GM21825 (cell line): ENCODE data around the gene ZNF775.
"Not testable (repeated sequence)": the region's sequence is repeated elsewhere in the genome, so short reads cannot be mapped to it uniquely, and the experiment has no call there.

Experiments used
- ATAC-seq: cut with Tn5 transposase; IDR thresholded peaks from one replicate; pipeline ENCODE4 v1.9.1; 2021; ENCODE audit warnings: mild to moderate bottlenecking, moderate library complexity; ENCODE audit not compliant: unreplicated experiment

Gene ZNF775

DNA sequence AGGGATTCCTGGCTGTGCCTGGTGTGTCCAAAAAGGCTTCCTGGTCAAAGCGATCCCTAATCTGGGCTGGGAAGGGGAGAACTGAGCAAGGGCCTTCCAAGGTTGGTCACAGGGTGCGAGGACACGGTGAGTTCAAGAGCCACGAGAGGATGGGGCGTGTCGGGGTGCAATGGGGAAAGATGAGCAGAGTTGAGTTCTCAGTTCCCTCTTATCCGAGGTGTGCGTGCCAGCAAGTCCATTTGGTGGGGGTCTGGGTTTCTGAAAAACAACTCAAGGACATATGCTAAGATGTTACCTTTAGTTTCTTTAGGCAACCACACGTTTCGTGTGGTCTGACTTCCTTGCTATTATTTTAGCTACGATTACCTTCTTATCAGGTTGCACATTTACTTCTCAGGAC is 1.3 kb downstream of the ZNF775 start:
- no peak for ATAC-seq

DNA sequence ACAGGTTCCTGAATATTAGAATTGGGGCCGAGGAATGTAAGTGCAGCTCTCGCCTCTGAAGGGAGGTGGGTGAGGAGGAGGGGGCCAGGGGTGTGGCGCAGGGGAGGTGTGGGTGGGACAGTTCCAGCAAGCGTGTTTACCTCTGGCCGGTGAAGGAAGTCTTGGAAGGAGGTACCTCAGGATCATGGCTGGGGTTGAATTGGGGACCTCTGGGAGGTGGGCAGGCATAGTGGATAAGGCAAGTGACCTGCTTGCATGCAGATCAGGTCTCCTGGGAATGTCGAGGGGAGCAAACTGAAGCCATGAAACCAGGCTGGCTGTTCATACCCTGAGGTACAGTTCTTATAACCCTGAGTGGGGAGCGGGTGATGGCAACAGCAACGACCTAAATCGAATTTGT is 2.0 kb downstream of the ZNF775 start:
- no peak for ATAC-seq

DNA sequence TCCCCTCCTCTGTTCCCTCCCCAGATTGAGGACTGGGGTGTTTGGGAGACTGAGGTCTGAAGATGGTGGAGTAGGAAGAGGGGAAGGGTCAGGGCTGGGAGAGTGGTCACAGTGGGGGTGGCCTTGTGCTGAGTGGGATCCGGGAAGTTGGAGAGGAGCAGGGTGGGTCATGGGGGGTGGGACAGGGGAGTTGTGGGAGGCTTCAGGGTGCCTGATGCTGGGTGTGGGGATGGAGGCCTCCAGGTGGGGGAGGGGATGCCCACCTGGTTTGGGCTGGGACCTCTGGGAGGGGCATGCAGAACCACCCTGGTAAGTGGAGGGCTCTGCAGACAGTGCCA is 2.6 kb downstream of the ZNF775 start:
- no peak for ATAC-seq

DNA sequence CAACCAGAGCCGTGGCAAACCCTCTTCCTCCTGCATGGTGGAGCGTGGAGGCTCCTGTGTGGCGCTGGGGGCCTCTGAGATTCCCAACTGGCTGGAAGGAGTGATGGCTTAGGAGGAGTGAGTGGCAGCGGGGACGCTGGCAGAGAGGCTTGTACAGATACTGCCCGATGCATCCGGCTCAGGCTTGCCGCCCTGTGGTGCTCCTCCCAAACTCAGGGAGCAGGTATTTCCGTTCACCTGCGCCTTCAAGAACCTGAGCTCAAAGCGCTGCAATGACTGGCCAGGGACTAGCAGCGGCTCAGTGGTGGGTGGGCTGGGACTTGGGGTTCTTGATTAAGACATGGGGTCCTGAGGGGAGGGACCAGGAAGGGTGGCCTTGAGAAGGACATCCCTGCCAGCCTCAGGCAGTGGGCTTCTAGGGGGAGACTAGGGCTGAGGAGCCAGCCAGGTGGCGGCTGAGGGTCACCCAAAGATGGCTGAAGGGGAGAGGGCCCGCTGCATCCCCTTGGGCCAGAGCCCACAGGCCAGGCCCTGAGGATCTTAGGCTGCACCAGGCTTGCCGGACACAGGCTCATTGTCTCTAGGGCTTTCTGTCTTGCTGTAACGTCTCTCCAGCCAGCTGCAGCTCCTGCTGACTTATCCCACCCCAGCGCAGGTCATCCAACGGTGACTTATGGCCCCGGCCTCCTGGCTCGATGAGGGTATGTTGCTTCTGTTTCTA is 3.2 kb downstream of the ZNF775 start:
- no peak for ATAC-seq

DNA sequence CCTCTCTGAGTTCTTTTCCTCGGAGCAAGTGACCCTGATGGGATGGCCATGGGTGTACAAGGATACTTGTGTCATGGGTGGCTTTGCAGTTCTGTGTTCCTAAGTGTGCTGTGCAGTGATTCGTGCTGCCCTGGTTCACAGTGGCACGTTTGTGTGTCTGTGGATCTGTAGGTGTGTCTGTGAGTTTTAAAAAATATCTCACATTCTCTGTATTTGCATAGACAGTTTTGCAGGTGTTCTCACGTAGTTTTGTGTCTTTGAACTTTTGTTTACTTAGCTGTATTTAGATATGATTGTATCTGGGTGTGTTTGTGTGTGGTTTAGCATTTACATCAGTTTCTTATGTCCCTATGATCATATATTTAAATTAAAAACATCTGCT is 3.7 kb downstream of the ZNF775 start:
- no peak for ATAC-seq

DNA sequence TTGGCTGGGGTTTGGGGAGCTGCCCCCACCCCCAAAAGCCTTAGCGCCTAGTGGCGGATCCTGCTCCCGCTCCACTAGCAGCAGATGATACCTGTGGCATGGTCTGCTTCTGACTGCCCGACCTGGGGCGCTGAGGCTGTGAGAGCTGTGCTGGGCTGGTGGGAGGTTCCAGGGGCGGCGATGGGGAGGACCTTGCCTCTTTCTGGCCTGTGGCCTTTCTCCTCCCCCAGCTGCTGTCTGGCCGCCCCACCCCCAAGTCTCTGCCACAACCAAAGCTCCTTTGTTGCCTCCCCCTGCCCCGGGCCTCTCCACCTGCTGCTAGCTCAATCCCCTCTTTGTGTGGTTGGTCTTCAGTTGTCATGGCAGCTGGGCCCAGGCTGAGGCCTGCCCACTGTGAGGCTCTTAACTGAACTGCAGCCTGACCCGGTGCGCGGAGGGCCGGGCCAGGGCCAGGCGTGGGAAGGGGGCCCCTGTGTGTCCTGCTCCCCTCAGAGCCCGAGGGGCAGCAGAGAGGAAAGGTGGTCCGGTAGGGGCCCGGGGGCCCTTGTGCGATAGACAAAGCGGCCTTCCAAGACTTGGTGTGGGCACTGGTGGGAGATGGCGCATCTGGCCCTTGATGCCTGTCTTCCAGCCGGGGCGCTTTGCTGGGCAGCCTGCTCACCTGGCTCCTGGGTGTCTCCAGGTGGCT is 4.7 kb downstream of the ZNF775 start:
- ATAC-seq: no peak

DNA sequence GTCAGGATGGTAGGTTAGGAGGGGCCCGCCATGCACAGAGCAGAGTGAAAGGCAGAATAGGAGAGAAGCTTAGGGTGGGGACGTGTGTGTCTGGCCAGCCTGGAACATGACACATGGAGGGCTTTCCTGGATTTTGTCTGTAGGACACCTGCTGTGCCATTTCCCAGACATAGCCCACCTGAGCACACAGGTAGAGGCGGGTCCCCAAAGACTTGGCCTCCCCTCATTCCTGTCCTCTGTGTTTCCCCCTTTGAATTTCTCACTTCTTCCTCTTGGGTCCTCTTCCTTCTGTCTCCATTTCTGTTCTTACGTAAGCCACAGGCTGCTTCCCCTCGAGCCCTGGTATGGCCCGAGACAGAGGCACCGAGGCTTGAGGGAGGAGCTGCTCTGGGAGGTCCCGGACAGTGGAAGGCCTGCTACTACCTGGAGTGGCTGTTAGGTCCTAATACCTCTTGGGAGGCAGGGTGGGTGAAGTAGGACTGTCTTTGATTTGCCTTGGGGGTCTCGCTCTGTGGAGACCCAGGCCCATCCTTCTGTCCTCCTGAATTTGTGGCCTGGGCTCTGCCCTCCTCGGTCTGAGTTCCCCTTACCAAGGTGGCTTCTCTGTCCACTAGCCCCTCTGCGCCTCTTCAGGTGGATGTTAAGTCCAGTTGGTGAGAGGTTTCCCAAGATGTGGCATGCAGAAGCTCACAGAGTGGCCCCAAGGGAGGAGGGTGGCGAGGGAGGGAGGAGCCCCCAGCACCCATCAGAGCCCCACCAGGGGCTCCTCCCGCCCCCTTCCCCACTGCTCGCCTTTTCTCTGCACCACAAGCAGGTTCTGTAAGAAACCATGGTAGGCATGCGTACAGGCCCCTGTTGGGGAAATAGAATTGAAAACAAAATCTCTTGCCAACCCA is 5.5 kb downstream of the ZNF775 start:
- ATAC-seq: no peak

DNA sequence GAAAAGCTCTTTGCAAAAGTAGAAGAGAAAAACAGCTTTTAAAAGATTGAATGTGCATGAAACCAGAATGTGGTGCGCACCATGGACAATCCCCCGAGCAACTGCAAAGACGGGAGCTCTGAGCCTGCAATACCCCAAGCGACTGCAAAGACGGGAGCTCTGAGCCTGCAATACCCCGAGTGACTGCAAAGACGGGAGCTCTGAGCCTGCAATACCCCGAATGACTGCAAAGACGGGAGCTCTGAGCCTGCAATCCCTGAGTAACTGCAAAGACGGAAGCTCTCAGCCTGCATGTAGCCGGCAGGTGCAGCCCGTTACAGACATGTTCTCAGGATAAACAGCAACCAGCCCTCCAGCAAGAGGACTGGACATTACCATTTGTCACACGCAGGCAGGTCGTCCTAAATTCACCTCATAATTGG is 6.2 kb downstream of the ZNF775 start:
- no peak for ATAC-seq

- not testable (repeated sequence) for ATAC-seq
Measured at GRCh38 chr7:150385884-150386283, 6.8 kb downstream of the ZNF775 start.

DNA sequence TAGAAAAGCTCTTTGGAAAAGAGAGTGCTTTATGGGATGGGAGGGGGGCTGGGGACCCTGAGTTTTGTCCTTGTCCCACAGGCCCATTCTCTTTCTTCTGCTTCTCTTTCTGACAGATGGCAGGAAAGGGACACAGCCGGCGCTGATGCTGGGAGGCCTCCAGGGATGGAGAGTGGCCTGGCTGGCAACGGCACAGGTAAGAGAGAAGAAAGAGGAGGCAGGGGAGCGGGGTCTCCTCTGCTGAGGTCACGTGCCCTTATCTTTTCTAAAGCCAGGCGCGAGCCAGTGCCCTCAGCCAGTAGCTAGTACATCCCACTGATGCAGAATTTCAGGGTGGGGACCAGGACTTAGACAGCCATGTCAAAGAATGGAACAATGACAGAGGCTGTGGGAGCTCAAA is 9.2 kb downstream of the ZNF775 start:
- no peak for ATAC-seq

DNA sequence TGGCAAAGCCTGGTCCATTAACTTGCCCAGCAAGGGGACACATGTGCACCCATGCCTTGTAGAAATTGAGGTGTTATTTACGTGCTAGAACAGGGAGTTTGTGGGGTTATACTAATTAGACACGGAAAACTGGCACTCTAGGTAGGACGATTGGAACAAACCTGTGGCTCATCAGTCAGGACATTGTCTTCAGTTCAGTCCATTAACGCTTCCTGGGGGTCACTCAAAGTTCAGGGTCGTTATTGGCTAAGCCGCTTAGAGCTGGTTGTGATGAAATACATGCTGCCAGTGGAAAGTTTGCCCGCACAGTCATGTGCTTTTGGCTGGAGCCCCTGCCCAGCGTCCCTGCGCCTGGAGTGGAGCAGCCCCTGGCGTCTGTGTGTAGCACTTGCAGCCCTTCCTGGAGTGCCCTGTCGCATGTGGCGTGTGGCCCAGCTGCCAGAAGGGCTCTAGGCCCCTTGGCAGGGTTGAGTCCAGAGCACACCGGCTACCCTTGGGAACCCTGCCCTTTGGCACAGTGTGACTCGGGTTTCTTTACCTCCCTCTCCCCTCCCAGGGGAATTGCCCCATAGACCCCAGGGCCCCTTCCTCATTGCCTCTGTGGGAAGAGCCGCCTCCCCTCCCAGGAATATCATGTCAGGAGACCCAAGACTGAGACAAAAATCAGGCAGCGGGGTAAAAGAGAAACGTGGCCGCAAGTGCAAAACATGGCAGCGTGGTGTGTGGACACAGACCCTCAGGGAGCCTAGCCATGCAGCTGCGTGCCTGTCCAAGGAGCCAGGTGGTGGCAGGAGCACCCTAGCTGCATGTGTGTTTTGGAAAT is 9.8 kb downstream of the ZNF775 start:
- ATAC-seq: no peak

GRCh38 chr7:150389532-150389816 is 10.3 kb downstream of the ZNF775 start:
- ATAC-seq: no peak

- no peak for ATAC-seq
Measured at GRCh38 chr7:150390205-150390604, 11.1 kb downstream of the ZNF775 start.

GRCh38 chr7:150393325-150393724 is 14.2 kb downstream of the ZNF775 start:
- no peak for ATAC-seq

DNA sequence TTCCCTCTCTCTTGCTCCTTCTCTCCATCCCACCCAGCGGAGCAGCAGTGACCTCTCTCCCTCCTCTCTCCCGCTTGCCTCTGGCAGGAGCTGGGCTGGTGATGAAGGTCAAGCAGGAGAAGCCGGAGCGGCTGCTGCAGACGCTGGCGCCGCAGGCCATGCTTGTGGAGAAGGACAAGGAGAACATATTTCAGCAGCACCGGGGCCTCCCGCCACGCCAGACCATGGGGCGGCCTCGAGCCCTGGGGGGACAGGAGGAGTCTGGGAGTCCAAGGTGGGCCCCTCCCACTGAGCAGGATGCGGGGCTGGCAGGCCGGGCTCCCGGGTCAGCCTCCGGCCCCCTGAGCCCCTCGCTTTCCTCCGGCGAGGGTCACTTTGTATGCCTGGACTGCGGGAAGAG is 17.3 kb downstream of the ZNF775 start:
- no peak for ATAC-seq

- no peak for ATAC-seq
Measured at GRCh38 chr7:150396851-150397260, 17.7 kb downstream of the ZNF775 start.

GRCh38 chr7:150397346-150398107 is 18.4 kb downstream of the ZNF775 start:
- ATAC-seq: no peak

DNA sequence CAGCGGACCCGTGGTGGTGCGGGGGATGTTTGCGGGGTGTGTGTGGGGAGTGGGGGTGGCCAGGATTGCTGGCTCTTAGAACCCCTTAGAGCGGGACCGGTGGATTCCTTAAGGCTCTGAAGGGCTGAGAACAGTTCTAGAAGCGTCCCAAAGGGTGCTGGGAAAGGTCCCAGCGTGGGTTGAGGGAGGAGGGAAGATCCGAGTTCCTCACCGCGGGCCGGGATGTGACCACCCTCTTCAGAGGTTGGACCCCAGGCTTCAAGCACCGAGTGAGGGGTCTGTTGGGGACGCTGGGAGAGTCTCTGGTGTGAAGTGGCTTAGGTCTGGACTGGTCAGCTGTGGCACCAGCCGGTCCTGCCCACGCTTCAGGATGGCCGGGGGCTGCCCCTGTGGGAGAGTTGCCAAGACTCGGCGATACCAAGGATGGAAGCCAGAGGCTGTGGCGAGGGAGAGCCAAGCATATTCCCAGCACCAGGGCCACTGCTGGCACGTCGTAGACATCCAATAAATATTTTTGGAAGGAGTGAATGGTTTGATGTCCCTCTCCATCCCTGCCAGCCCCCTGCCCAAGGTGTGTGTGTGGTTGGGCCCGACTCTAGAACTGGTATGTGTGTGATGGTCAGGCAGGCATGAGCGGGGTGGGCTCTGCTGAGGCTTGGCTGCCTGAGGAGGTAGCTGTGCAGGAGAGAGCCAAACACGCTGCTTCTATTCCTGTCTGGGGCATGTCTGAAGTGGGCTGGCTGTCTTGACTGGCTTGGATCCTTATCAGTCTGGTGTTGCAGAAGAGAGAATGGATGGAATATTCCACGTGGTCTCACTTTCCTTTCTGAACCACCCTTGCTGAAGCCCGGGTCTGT is 19.2 kb downstream of the ZNF775 start:
- no peak for ATAC-seq

DNA sequence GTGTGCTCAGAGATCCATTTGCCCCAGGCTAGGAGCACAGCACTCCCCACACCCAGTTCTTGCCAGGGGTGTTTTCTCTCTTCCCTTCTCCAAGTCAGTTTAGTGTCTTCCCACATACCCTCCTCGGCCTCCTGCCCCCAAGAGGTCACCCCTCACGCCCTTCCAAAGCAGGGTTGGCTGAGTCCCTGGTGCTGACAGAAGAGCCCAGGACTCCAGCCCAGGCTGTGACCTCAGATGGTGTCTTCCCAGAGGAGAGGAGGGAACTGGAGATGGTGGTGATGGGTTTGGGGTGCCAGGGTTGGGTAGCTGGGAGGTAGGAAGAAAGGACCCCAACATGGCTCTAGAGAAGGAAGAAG is 19.8 kb downstream of the ZNF775 start:
- no peak for ATAC-seq
